GM21528 (cell line): Measurements from ENCODE around the gene POTEF.
"Not testable (repeated sequence)": the region's sequence is repeated elsewhere in the genome, so short reads cannot be mapped to it uniquely, and the experiment has no call there.

Experiments
- ATAC-seq: cut with Tn5 transposase; IDR thresholded peaks from one replicate; pipeline ENCODE4 v1.9.1; 2021; ENCODE audit warnings: mild to moderate bottlenecking, moderate library complexity; ENCODE audit not compliant: unreplicated experiment, low FRiP score

POTEF gene

GRCh38 chr2:130136546-130136945 lies 7.5 kb upstream of the POTEF start:
- ATAC-seq: not testable (repeated sequence)

GRCh38 chr2:130135692-130136541 lies 6.9 kb upstream of the POTEF start:
- no peak for ATAC-seq

GRCh38 chr2:130128464-130128863 lies 558 bp downstream of the POTEF start:
- ATAC-seq: not testable (repeated sequence)

GRCh38 chr2:130127726-130128125 lies 1.3 kb downstream of the POTEF start:
- not testable (repeated sequence) for ATAC-seq

- not testable (repeated sequence) for ATAC-seq
Observed at GRCh38 chr2:130120924-130121323, 8.1 kb downstream of the POTEF start.

- not testable (repeated sequence) for ATAC-seq
Observed at GRCh38 chr2:130102597-130103363, 26.2 kb downstream of the POTEF start.

GRCh38 chr2:130062645-130063044 lies 66.4 kb downstream of the POTEF start:
- not testable (repeated sequence) for ATAC-seq

- ATAC-seq: not testable (repeated sequence)
Observed at GRCh38 chr2:130059982-130060381, 69.0 kb downstream of the POTEF start.

- ATAC-seq: not testable (repeated sequence)
Observed at GRCh38 chr2:130056336-130056735, 72.7 kb downstream of the POTEF start.

- ATAC-seq: not testable (repeated sequence)
Observed at GRCh38 chr2:130053217-130053911, 75.7 kb downstream of the POTEF start.

GRCh38 chr2:130052376-130052775 lies 76.6 kb downstream of the POTEF start:
- not testable (repeated sequence) for ATAC-seq

- ATAC-seq: not testable (repeated sequence)
Observed at GRCh38 chr2:130048422-130048821, 80.6 kb downstream of the POTEF start.

- not testable (repeated sequence) for ATAC-seq
Observed at GRCh38 chr2:130038265-130038603, 90.8 kb downstream of the POTEF start.

GRCh38 chr2:130025931-130026330 lies 103.1 kb downstream of the POTEF start:
- not testable (repeated sequence) for ATAC-seq
